ENCODE measurements around the gene LEP.

GRCh38 chr7:128203710-128204214 is 37.3 kb upstream of the LEP start:
- TF ChIP-seq POLR2AphosphoS5 (IDR thresholded peaks at IDR 0.05; ENCODE audit: low read depth, low read length) = no peak
- TF ChIP-seq TAF1 (IDR thresholded peaks at IDR 0.05; ENCODE audit: borderline replicate concordance, low read depth, low read length) = no peak
- no peak for TF ChIP-seq POLR2A (IDR thresholded peaks at IDR 0.05; ENCODE audit: low read depth, low read length)

Data from GM12892 (cell line).